WTC11 (cell line): ENCODE results near the gene GPR158. TPM values are rescaled to one million over a fixed set of nuclear protein-coding genes. Genes with fewer than 3 reads are reported as not detected.

ENCODE experiments used
- ATAC-seq: fragments of 200-7000 bp; cut with Tn5 transposase; 2 replicates; pipeline ENCODE4 v1.10.0; 2021; ENCODE audit warnings: mild to moderate bottlenecking, moderate library complexity
- CTCF ChIA-PET: fragments of 300-600 bp; sonication (Branson Sonifier 250); formaldehyde crosslinking; loops from one replicate; lab custom pipeline; 2021; ENCODE audit warnings: antibody characterized with exemption; lab: Charles Lee
- POLR2A ChIA-PET: fragments of 350-600 bp; sonication (Branson Sonifier 250); formaldehyde crosslinking; loops from one replicate; lab custom pipeline; 2021; ENCODE audit warnings: antibody characterized with exemption; lab: Charles Lee
- DNase-seq: peaks from one replicate; pipeline ENCODE4 v3.0.0; 2021; ENCODE audit warnings: low spot score
- H3K27ac Mint-ChIP-seq: 2 replicates; pipeline ENCODE4 v1.8.0; 2021; ENCODE audit warnings: mixed read lengths
- H3K27me3 Mint-ChIP-seq: 2 replicates; pipeline ENCODE4 v1.8.0; 2021; ENCODE audit warnings: low read depth, mild to moderate bottlenecking, moderate library complexity, mixed read lengths
- H3K36me3 Mint-ChIP-seq: 2 replicates; pipeline ENCODE4 v1.8.0; 2021; ENCODE audit warnings: mixed read lengths
- H3K4me1 Mint-ChIP-seq: 2 replicates; pipeline ENCODE4 v1.8.0; 2022; ENCODE audit warnings: mixed read lengths
- H3K4me3 Mint-ChIP-seq: 2 replicates; pipeline ENCODE4 v1.8.0; 2021; ENCODE audit warnings: mild to moderate bottlenecking, moderate library complexity, mixed read lengths
- H3K9me3 Mint-ChIP-seq: 2 replicates; pipeline ENCODE4 v1.8.0; 2021; ENCODE audit warnings: mixed read lengths
- ATF3 ChIP-seq: sonication (generic); formaldehyde crosslinking; conservative IDR thresholded peaks from 2 replicates; pipeline ENCODE4 v1.8.1; 2022; ENCODE audit warnings: mild to moderate bottlenecking, missing genetic modification reagents
- ATF6 ChIP-seq: sonication (generic); formaldehyde crosslinking; IDR thresholded peaks from 2 replicates; pipeline ENCODE4 v1.8.1; 2023; ENCODE audit warnings: mild to moderate bottlenecking, missing genetic modification reagents
- CREM ChIP-seq: sonication (generic); formaldehyde crosslinking; IDR thresholded peaks from 2 replicates; pipeline ENCODE4 v1.8.1; 2022; ENCODE audit warnings: mild to moderate bottlenecking, missing genetic modification reagents, moderate library complexity
- ESRRA ChIP-seq: sonication (generic); formaldehyde crosslinking; IDR thresholded peaks from 2 replicates; pipeline ENCODE4 v1.8.1; 2022; ENCODE audit warnings: mild to moderate bottlenecking, missing genetic modification reagents, borderline replicate concordance
- ETV6 ChIP-seq: sonication (generic); formaldehyde crosslinking; IDR thresholded peaks from 2 replicates; pipeline ENCODE4 v1.8.1; 2022; ENCODE audit warnings: mild to moderate bottlenecking, missing genetic modification reagents
- GRHL2 ChIP-seq: fragments of 250-450 bp; sonication (Bioruptor Pico); IDR thresholded peaks from 2 replicates; pipeline ENCODE4 v1.8.0; 2022; ENCODE audit warnings: mild to moderate bottlenecking, moderate library complexity; ENCODE audit not compliant: insufficient replicate concordance, severe bottlenecking
- IRF2 ChIP-seq: sonication (generic); formaldehyde crosslinking; IDR thresholded peaks from 2 replicates; pipeline ENCODE4 v1.8.0; 2022; ENCODE audit warnings: low read depth, missing genetic modification reagents, borderline replicate concordance
- NFATC4 ChIP-seq: fragments of 250-450 bp; sonication (Bioruptor Pico); IDR thresholded peaks from 2 replicates; pipeline ENCODE4 v1.9.0; 2021; ENCODE audit warnings: mild to moderate bottlenecking
- NFE2L1 ChIP-seq: sonication (generic); formaldehyde crosslinking; IDR thresholded peaks from 2 replicates; pipeline ENCODE4 v1.8.1; 2023; ENCODE audit warnings: missing genetic modification reagents
- NR1H2 ChIP-seq: sonication (generic); formaldehyde crosslinking; IDR thresholded peaks from 2 replicates; pipeline ENCODE4 v1.9.0; 2021; ENCODE audit warnings: mild to moderate bottlenecking, moderate library complexity, missing genetic modification reagents
- OVOL2 ChIP-seq: fragments of 250-450 bp; sonication (Bioruptor Pico); IDR thresholded peaks from 2 replicates; pipeline ENCODE4 v1.9.0; 2021; ENCODE audit warnings: mild to moderate bottlenecking, borderline replicate concordance
- TP53 ChIP-seq: sonication (generic); formaldehyde crosslinking; IDR thresholded peaks from 2 replicates; pipeline ENCODE4 v1.8.1; 2023; ENCODE audit warnings: mild to moderate bottlenecking, missing genetic modification reagents
- USF2 ChIP-seq: sonication (generic); formaldehyde crosslinking; IDR thresholded peaks from 2 replicates; pipeline ENCODE4 v1.8.1; 2023; ENCODE audit warnings: mild to moderate bottlenecking, missing genetic modification reagents, moderate library complexity
- ZBTB21 ChIP-seq: sonication (generic); formaldehyde crosslinking; IDR thresholded peaks from 2 replicates; pipeline ENCODE4 v1.8.1; 2023; ENCODE audit warnings: mild to moderate bottlenecking, missing genetic modification reagents, borderline replicate concordance
- ZMAT4 ChIP-seq: fragments of 250-450 bp; sonication (Bioruptor Pico); IDR thresholded peaks from 2 replicates; pipeline ENCODE4 v1.9.0; 2021; ENCODE audit warnings: mild to moderate bottlenecking
- ZNF219 ChIP-seq: sonication (generic); formaldehyde crosslinking; IDR thresholded peaks from 2 replicates; pipeline ENCODE4 v1.8.0; 2023; ENCODE audit warnings: missing genetic modification reagents, mild to moderate bottlenecking, borderline replicate concordance
- ZNF317 ChIP-seq: sonication (generic); formaldehyde crosslinking; IDR thresholded peaks from 2 replicates; pipeline ENCODE4 v1.8.1; 2023; ENCODE audit warnings: low read depth, mild to moderate bottlenecking, moderate library complexity, missing genetic modification reagents, borderline replicate concordance
- ZNF396 ChIP-seq: fragments of 250-450 bp; sonication (Bioruptor Pico); IDR thresholded peaks from 2 replicates; pipeline ENCODE4 v1.8.0; 2021; ENCODE audit warnings: mild to moderate bottlenecking, moderate library complexity, borderline replicate concordance
- ZNF416 ChIP-seq: fragments of 250-450 bp; sonication (Bioruptor Pico); IDR thresholded peaks from 2 replicates; pipeline ENCODE4 v1.9.0; 2021; ENCODE audit warnings: mild to moderate bottlenecking, inconsistent platforms
- ZNF512 ChIP-seq: sonication (generic); formaldehyde crosslinking; IDR thresholded peaks from 2 replicates; pipeline ENCODE4 v1.8.1; 2022; ENCODE audit warnings: missing genetic modification reagents, borderline replicate concordance
- ZNF532 ChIP-seq: fragments of 250-450 bp; sonication (Bioruptor Pico); IDR thresholded peaks from 2 replicates; pipeline ENCODE4 v1.9.0; 2021; ENCODE audit warnings: mild to moderate bottlenecking, borderline replicate concordance
- ZSCAN18 ChIP-seq: fragments of 250-450 bp; sonication (Bioruptor Pico); IDR thresholded peaks from 2 replicates; pipeline ENCODE4 v2.1.2; 2022; ENCODE audit warnings: mild to moderate bottlenecking, moderate library complexity
- total RNA-seq: library from RNA; stranded (reverse); gene quantifications from 3 replicates; pipeline ENCODE4 v1.2.3, GENCODE V29; 2021

GPR158 gene
- total RNA-seq, 1 experiment from 2014 or later = 0.63 TPM

- TF ChIP-seq ZMAT4 (CRISPR knock-in tag) = no peak
- TF ChIP-seq IRF2 (CRISPR knock-in tag) = no peak
- no peak for TF ChIP-seq NFE2L1 (CRISPR knock-in tag)
- TF ChIP-seq ZNF512 (CRISPR knock-in tag) = no peak
- no peak for TF ChIP-seq NR1H2
- no peak for TF ChIP-seq CREM (CRISPR knock-in tag)
- TF ChIP-seq ATF3 (CRISPR knock-in tag) = no peak
- TF ChIP-seq ESRRA (CRISPR knock-in tag) = no peak
- no peak for TF ChIP-seq TP53 (CRISPR knock-in tag)
- TF ChIP-seq OVOL2 = no peak
- TF ChIP-seq ZNF416 = no peak
- TF ChIP-seq, all 79 proteins: peak for 0
These were observed 165.2 kb downstream of the GPR158 start (continued) for GRCh38 chr10:25339966-25340365.

- Mint-ChIP-seq H3K4me3 (no peak overlapping the region), H3K27ac (no peak overlapping the region), H3K9me3 (peaks cover 10% of the 10 kb centered on the region), H3K27me3 (no peaks in the 10 kb centered on the region), H3K36me3 (0 out of 2 replicates have a peak, but pooled peaks cover 2% of the 10 kb centered on the region), H3K4me1 (no peaks in the 10 kb centered on the region)
- ChIA-PET POLR2A (no interaction called here), CTCF (no interaction called here)
- no peak for DNase-seq
- TF ChIP-seq NFATC4 (CRISPR knock-in tag) (no peak), GRHL2 (CRISPR knock-in tag) (no peak), ATF6 (CRISPR knock-in tag) (no peak), ETV6 (CRISPR knock-in tag) (no peak), ZNF396 (no peak), ZSCAN18 (CRISPR knock-in tag) (no peak)
- ATAC-seq = no peak
These were observed 174.7 kb downstream of the GPR158 start for GRCh38 chr10:25349520-25349919.

- CTCF ChIA-PET = no interaction called here
- H3K4me1 Mint-ChIP-seq = no peaks in the 10 kb centered on the region
- peaks cover 74% of the 10 kb centered on the region for H3K9me3 Mint-ChIP-seq
- DNase-seq = no peak
- no peak for ATAC-seq
- H3K4me3 Mint-ChIP-seq = no peak overlapping the region
- peaks cover 3% of the 10 kb centered on the region; the same call in 1 of the 2 replicates for H3K27me3 Mint-ChIP-seq
- H3K36me3 Mint-ChIP-seq = peaks cover 52% of the 10 kb centered on the region
- H3K27ac Mint-ChIP-seq = no peak overlapping the region
- POLR2A ChIA-PET = no interaction called here
- TF ChIP-seq ZNF317 (CRISPR knock-in tag) (no peak), USF2 (CRISPR knock-in tag) (no peak), ZNF532 (CRISPR knock-in tag) (no peak), ZBTB21 (CRISPR knock-in tag) (no peak), NR1H2 (no peak), ZNF512 (CRISPR knock-in tag) (no peak), ZNF219 (CRISPR knock-in tag) (no peak)
These were observed 181.8 kb downstream of the GPR158 start for GRCh38 chr10:25356609-25357008.
